ENCODE data around the gene ARHGEF33.

Gene ARHGEF33

DNA sequence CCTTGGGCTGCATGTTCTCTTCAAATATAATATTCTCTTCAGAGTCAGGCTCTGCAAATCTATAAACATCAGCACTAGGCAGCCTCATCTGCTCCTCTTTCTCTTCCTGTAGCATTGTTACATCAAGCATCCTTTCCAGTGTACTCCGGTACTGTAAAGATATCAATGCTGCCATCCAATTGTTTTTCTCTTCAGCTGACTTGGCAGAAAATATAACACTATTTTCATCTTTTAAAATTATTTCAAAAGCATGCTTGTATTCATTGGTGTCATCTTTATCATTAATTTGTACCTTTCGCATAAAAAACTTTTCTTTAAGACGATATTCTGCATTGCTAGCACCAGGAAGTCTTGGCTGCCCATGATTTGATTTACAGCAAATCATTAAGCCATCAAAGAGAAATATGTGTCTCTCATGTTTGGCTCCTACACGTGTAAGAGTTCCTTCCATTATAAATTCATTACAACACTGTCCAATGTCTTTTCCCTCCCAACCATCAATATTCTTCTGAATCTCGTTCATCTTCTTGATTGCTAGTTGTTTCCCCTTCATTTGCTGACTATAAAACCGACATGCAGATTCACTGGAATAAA is 133.1 kb downstream of the ARHGEF33 start:
- no peak for DNase-seq

- DNase-seq = no peak
Observed at GRCh38 chr2:39023649-39024048, 134.0 kb downstream of the ARHGEF33 start.

GRCh38 chr2:39024833-39025232 is 135.2 kb downstream of the ARHGEF33 start:
- DNase-seq = no peak

Measured in NCI-H2081 treated with DMSO at 0.1 percent for 48 hours (cell line).